HG03095 (cell line): ENCODE measurements around the gene MAST3.
A peak's percentile ranks its signal among the peaks of the same experiment; 100 is the strongest.

Experiments
- ATAC-seq: cut with Tn5 transposase; IDR thresholded peaks from one replicate; pipeline ENCODE4 v1.9.1; 2021; ENCODE audit warnings: moderate library complexity; ENCODE audit not compliant: unreplicated experiment

The MAST3 gene

GRCh38 chr19:18109733-18110608 is 12.4 kb downstream of the MAST3 start:
- ATAC-seq, result no peak

DNA sequence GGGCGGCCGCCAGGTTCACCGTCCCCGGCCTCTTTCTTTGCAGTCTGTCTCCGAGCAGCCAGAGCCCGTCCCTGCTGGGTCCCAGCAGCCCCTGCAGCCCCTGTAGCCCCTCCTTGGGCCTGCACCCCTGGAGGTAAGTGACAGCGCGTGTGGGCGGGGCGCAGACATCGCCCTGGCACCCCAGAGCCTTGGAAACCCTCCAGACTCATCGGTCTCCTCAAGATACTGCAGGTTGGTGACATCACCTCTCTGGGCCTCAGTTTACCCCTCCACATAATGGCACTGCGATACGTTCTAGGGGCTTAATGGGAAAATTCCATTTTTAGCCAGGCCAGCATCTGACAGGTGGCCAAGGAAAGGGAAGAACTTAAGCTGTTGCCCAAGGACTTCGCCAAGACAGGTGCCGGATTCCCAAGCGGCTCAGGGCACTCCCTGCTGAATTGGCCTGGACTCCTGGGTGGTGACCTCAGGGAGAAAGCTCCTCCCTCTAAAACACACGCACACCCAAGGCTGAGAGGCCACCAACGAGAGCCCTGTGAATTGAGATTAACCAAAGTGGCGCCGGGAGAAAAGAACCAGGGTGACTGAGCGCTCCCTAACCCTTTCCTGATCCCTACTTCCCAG is 13.1 kb downstream of the MAST3 start:
- ATAC-seq, result no peak

GRCh38 chr19:18112989-18113478 is 15.5 kb downstream of the MAST3 start:
- ATAC-seq, result no peak

- ATAC-seq, result no peak
Measured at GRCh38 chr19:18113827-18114226, 16.2 kb downstream of the MAST3 start.

- no peak for ATAC-seq
Measured at GRCh38 chr19:18114483-18114882, 16.9 kb downstream of the MAST3 start.

GRCh38 chr19:18117364-18117691 is 19.8 kb downstream of the MAST3 start:
- no peak for ATAC-seq

- ATAC-seq, result peak; percentile 72
Measured at GRCh38 chr19:18117692-18118378, 20.3 kb downstream of the MAST3 start.

DNA sequence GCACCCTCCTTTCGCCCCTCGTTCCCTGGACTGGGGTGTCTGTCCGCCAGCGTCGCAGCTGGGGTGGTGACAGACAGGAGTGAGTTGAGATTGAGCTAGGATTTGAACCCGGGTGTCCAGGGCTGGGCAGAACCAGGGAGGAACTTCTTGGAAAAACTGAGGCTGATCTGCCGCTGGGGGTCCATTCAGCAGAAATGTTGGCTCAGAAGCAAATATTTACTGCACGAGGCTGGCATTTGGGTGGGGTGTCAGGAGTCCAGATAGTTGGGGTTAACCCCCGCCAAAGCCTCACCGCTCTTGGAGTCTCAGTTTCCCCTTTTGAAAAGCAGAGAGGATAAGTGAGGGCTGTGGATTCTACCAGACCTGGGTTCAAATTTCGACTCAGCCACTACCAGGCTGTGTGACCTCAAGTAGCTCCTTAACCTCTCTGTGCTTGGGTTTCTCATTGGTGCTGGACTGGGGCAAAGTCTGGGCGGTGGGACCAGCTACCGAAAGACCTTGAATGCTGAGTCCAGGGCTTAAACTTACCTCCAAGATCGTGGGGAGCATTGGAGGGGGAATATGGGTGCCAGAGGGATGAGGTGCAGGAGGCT is 20.9 kb downstream of the MAST3 start:
- no peak for ATAC-seq

DNA sequence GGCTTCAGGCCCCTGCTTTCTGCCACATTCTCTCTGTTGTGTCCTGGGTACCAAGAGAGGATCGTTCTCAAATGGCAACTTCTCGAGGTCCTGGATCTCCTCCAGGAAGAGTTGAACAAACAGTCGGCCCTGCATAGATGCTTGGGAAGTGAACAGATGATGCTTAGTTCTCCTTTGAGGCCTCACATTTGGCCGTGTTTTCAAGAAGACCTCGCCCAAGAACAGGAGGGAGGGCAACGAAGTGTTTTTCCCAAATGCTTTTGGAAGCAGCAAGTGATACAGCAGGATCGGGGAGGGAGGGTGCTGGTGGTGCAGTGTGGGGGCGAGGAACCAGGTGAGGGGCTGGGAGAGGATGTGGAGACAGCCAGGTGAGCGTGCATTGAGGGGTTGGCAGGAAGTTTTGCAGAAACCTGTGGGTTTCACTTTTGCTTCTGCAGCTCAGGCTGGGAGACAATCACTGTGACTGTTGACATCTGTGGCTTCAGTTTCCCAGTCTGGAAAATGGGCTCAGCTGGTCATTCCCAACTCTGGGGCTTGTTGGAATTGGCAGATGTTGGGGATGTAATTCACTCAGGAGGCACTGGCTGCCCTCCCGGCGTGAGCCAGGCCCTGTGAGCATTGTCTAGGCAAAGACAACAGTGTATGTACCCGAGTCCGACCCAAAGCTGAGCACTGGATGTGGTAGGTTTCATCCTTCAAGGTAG is 21.6 kb downstream of the MAST3 start:
- no peak for ATAC-seq

- ATAC-seq, result no peak
Measured at GRCh38 chr19:18119717-18120105, 22.1 kb downstream of the MAST3 start.

GRCh38 chr19:18120127-18120526 is 22.5 kb downstream of the MAST3 start:
- no peak for ATAC-seq

DNA sequence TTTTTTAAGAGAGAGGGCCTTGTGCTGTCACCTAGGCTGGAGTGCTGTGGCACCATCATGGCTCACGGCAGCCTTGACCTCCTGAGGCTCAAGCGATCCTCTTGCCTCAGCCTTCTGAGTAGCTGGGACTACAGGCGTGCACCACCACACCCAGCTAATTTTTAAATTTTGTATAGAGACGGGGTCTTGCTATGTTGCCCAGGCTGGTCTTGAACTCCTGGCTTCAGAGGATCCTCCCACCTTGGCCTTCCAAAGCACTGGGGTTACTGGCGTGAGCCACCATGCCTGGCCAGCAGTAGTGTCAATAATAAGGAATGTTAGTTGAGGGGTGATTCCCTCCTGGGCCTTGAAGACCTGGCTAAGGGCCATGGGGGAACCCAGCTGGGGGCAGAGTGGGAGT is 23.6 kb downstream of the MAST3 start:
- ATAC-seq, result no peak

DNA sequence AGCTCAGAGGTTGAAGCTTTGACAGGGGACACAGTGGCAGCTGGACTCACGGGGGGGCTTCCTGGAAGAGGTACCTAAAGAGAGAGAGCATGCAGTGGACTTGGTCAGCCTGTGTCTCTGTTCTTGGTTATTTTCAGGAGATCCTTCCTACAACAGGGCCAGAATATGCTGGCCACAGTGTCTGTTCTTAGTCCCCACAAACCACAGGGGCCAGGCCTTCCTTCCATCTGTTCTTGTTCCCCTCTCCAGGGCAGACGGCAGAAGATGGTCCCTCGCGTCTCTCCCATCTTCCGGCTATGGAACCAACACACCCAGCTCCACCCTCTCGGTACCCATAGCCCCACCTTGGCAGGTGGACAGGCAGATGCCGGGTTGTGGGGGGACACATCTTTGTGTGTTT is 24.8 kb downstream of the MAST3 start:
- no peak for ATAC-seq

GRCh38 chr19:18122860-18123795 is 25.6 kb downstream of the MAST3 start:
- ATAC-seq, result no peak

DNA sequence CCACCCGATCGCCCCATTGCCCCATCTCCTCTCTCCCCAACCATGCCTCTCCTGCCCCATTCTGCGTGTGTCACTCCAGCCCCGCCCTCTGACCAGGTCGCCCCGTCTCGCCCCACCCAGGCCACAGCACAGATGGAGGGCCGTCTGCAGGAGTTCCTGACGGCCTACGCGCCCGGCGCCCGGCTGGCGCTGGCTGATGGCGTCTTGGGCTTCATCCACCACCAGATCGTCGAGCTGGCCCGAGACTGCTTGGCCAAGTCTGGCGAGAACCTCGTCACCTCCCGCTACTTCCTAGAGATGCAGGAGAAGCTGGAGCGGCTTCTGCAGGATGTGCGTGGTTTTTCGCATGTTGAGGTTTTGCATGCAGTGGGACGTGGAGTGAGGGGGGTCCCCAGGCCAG is 26.2 kb downstream of the MAST3 start:
- no peak for ATAC-seq

DNA sequence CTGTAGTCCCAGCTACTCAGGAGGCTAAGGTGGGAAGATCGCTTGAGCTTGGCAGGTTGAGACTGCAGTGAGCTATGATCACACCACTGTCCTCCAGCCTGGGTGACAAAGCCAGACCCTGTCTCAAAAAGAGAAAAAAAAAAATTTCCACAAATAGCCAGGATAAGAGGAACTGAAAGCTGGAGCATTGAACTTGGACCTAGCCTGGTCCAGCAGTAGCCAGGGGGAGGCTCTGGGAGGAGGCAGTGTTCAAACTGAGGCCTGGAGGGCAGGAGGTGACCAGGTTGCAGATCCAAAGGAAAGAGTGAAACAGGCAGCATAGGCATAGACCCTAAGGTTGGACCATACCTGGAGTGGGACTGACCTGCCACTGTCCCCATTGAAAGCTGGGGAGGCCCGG is 28.5 kb downstream of the MAST3 start:
- ATAC-seq, result no peak

- ATAC-seq, result no peak
Measured at GRCh38 chr19:18128044-18128443, 30.5 kb downstream of the MAST3 start.

DNA sequence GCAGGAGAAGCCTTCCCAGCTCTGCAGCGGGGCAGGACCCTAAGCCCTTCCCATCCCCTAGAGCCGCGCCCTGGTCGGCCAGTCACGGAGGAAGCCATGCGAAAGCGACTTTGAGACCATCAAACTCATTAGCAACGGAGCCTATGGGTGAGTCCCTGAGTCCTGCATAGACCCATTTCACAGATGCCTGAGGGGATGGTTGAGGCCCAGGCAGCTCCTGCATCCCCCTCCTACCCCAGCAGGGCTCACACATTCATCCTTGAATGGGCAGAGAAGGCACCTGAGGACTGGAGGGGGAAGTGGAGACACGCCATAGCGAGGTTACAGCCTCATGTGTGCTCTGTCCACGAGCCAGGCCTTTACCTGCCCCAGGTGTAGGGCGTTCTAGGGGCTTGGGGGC is 31.2 kb downstream of the MAST3 start:
- ATAC-seq, result no peak

DNA sequence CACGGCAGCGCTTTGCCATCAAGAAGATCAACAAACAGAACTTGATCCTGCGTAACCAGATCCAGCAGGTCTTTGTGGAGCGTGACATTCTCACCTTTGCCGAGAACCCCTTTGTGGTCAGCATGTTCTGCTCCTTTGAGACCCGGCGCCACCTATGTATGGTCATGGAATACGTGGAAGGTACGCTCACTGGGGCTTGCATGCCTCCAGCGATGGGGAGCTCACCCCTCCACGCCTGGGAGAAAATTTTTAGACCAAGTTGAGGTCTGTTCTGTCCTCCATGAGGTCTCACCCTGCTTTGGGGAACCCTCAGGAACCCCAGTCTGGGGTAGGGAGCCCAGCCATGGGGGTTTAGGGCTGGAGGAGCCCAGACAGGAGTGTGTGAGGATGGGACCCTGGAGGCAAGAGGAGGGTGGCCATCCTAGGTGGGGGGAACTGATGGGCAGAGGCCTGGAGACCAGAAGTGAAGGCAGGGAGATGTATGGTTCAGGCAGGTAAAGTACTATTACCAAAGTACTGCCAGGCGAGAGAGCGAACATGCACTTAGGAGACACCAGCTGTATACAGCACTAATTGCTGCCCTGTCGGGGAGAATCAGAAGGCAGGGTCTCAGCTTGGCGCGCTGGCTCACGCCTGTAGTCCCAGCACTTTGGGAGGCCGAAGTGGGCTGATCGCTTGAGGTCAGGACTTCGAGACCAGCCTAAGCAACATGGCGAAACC is 33.1 kb downstream of the MAST3 start:
- no peak for ATAC-seq
